Forelimb muscle (tissue), 1 donor: ENCODE results near the gene COQ6. TPM values are rescaled to one million over a fixed set of nuclear protein-coding genes. Genes with fewer than 3 reads are reported as not detected.
"Not testable (repeated sequence)": the region's sequence is repeated elsewhere in the genome, so short reads cannot be mapped to it uniquely, and the experiment has no call there.

ENCODE experiments used
- DNase-seq: peaks from one replicate; pipeline ENCODE4 v3.0.0-alpha.2; 2013; ENCODE audit warnings: low read depth
- polyA plus RNA-seq: library from polyadenylated mRNA; unstranded; fragments of 120-200 nt; gene quantifications from one replicate; pipeline ENCODE4 v1.2.1, GENCODE V29; 2013; ENCODE audit not compliant: insufficient read length

COQ6 gene
- 44.7 TPM for polyA plus RNA-seq

- peak; percentile 97 for DNase-seq
Measured at GRCh38 chr14:73949752-73950734, at the start of gene COQ6, which contains the start of gene FAM161B. Gene COQ6, plus strand, starts transcription at chr14:73950302. Its CDS starts 31 bp downstream, at chr14:73950333. Gene FAM161B, minus strand, starts transcription at chr14:73950094. Its CDS starts 68 bp downstream, at chr14:73950026.

GRCh38 chr14:73903028-73903427, 47.1 kb upstream of the COQ6 start:
- no peak for DNase-seq

GRCh38 chr14:73909681-73910080, 40.4 kb upstream of the COQ6 start:
- no peak for DNase-seq

DNA sequence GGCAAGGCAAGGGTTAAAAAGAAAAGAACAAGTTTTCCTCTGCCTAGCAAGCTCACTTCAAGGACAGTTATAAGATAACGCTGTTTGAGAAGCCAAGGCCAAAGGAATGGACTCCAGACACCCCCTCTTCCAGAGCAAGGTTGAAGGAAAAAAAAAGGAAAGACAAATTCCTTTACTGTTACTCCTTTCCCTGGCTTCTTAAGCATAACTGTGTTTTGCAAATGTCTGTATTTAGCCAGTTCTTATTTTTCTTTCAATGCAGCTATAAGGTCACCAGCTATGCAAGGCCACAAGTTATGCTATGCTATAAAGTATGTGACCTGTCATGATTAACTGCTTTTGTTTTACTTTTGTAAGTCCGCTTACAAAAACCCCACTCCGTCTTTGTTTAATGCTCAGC, 36.8 kb upstream of the COQ6 start:
- no peak for DNase-seq

DNA sequence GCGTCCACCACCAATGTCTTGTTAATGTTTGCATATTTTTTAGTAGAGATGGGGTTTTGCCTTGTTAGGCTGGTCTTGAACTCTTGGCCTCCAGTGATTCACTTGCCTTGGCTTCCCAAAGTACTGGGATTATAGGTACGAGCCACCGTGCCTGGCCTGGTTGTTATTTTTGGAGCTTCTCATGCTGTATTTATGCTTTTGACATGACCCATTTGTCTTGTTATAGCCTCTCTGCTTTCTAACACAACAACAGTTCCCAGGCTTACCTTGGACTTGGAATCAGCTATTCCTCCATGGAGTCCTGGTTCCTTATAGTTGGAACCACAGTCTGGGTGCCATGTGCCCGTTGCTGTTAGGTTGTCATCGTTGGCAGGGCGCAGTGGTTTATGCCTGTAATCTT, 33.8 kb upstream of the COQ6 start:
- DNase-seq, result no peak

- not testable (repeated sequence) for DNase-seq
Measured at GRCh38 chr14:73919457-73919856, 30.6 kb upstream of the COQ6 start.

DNA sequence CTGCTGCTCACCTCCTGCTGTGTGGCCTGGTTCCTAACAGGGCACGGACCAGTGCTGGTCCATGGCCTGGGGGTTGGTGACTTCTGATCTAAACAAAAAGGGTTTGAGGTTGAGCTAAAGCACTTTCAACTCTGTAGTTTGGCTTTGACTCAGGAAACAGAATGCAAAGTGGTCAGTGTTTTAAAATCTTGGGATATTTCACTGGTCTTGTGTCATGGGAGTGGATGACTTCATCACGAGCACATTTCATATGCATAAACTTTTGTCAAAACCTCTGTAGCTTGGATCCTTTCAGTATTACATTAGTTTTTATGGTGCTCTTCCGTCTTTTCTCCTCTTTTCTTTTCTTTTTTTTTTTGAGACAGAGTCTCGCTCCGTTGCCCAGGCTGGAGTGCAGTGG, 25.8 kb upstream of the COQ6 start:
- no peak for DNase-seq

GRCh38 chr14:73935666-73936065, 14.4 kb upstream of the COQ6 start:
- no peak for DNase-seq

DNA sequence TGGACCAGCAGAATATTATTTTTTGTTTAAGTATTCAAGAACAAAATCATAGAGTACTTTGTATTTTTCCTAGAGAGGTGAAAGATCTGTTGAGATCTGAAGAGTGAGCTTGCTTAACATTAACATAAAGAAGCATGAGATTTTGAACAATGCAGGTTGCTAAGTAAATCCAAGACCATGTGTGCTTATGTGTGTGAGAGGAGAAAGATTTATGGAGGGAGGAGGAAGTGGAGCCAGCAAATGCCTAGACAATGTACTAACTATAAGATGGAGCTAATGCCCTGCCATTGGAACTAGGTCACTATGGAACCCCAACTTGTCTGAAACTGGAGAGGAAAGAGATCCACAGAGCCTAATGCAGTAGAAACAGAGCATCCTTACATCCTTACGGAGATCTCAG, 13.6 kb upstream of the COQ6 start:
- DNase-seq, result no peak

DNA sequence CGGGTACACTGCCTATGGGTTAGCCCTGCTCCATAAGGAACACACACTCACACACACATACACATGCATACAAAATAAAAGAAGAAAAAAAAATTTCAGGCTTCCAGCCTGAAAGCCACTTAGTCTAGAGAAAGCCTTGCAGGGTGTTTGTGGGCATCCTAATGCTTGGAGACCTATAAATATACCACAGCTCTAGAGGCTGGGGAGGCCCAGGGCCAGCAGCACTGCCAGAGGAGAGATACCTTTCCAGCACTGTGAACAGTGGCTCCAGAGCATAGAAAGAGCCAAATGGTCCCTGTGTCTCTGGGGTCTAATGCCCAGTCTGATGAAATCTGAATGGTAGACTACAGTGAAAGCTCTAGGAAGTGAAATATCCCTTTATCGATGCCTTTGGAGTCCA, 13.1 kb upstream of the COQ6 start:
- DNase-seq, result no peak

GRCh38 chr14:73942180-73942579, 7.9 kb upstream of the COQ6 start:
- DNase-seq, result no peak

DNA sequence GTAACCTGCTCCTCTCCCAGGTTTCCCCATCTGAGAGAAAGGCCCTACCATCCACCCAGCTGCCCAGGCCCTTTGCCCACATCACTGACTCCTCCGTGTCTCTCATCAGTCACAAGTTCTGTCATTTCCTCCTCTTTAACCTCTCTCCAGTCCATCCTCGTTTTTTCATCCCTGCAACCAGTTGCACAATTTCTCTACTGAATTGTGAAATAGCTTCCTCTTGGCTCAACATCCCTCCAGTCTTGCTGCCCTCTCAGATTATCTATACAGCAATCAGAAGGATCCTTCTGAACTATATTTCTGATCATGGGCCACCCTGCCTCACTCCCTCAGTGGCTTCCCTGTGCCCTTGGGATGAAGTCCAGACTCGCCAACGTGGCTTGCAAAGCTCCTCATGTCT, 7.0 kb upstream of the COQ6 start:
- no peak for DNase-seq

DNA sequence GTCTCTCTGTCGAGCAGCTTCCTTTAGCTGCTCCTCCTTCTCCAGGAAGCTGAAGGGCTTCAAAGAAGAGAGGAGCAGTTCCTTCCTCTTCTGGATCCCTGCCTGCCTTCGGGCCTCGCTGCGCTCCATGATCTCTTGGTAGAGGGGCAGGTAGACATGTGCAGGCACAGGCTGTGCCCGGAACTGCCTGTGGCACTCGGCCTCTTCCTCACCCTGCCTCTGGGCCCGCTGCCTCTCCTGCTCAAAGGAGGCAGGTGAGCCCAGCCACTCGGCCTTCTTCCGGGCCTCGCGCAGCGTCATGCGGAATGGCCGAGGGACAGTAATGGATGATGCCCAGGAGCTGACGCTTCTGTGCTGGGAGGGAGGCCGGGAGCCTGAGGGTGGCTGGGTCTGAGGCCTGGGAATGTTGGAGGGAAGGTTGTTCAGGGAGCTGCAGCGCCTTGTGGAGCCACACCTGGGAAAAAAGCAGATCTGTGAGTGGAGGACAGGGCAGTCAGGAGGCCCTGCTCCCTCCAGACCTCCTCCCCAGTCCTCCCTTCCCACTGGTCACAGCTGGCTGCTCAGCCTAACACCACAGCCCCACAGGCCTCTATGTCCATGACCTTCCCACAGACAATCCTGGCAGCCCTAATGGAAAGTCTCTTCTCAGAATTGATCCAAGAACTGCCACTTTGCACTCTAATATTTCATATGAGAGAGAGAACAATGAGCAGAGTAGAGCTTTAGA, 5.5 kb upstream of the COQ6 start:
- DNase-seq, result no peak

DNA sequence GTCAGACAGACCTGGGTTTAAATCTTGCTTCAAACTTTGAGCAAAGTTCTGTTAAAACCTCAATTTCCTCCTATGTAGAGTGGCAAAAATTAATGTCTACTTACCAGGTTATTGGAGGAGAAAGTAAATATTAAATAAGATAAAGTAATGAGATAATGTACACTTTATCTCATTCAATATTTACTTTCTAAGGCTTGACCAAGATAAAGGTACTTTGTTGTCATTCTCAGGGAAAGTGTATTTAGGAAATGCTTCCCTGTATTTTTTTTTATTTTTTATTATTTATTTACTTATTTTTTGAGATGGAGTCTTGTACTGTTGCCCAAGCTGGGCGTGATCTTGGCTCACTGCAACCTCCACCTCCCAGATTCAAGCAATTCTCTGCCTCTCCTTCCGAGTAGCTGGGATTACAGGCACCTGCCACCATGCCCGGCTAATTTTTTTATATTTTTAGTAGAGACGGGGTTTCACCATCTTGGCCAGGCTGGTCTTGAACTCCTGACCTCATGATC, 4.9 kb upstream of the COQ6 start:
- no peak for DNase-seq

DNA sequence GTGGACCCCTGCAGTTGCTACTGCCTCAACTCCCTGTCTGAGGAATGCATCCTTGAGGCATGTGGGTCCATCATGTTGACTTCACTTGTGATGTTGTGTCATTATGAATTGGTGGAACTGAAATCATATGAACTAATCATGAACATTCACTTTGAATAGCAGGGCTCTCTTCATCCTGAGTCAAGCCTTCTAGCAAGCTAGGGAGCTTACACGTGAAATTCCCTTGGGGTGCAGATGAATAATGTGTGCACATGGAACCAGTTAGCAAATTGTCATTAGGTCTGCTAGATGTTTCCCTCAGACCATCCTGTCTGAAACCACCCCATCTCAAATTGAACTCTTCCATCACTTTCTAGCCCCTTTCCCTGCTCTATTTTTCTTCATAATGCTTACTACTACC, 3.6 kb downstream of the COQ6 start:
- DNase-seq, result no peak

DNA sequence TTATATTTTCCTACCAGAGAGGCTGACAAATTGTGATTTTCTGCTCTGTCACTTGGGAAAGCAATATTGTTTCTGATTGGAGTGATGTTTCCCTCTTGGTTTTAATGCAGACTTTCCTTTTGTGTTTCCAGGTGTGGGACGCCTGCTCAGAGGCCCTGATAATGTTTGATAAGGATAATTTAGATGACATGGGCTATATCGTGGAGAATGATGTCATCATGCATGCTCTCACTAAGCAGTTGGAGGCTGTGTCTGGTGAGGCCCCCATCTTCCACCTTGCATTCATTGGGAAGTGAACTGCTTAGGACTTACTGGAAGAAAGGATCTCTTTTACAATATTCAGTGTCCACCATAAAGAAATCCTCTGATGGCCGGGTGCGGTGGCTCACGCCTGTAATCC, 5.6 kb downstream of the COQ6 start:
- no peak for DNase-seq

- DNase-seq, result no peak
Measured at GRCh38 chr14:73958591-73958990, 8.5 kb downstream of the COQ6 start.

DNA sequence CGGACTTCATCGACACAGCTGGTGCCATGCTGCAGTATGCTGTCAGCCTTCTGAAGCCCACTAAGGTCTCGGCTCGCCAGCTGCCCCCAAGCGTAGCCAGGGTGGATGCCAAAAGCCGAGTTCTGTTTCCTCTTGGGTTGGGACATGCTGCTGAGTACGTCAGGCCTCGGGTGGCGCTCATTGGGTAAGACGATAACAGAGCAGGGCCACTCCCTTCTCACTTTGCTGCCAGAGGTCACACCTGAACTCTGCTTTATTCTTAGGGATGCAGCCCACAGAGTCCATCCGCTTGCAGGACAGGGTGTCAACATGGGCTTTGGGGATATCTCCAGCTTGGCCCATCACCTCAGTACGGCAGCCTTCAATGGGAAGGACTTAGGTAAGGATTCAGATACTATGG, 11.1 kb downstream of the COQ6 start:
- no peak for DNase-seq

DNA sequence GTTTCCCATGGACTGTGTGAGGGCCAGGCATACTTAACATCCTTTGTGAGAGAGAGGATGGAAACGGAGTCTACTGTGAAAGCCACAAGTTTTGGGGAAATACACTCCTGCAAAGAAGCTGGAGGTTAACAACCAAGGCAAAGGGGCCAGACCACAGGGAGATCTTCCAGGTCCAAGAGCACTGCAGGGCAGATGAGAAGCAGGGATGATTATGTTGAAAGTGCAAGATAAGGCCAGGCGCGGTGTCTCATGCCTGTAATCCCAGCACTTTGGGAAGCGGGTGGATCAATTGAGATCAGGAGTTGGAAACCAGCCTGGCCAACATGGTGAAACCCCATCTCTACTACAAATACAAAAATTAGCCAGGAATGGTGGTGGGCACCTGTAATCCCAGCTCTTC, 15.1 kb downstream of the COQ6 start:
- DNase-seq, result no peak

- no peak for DNase-seq
Measured at GRCh38 chr14:73968885-73969284, 18.8 kb downstream of the COQ6 start.

- DNase-seq, result no peak
Measured at GRCh38 chr14:73973497-73973896, 23.4 kb downstream of the COQ6 start.

GRCh38 chr14:73976125-73976524, 26.0 kb downstream of the COQ6 start:
- DNase-seq, result no peak

- DNase-seq, result no peak
Measured at GRCh38 chr14:73977896-73978295, 27.8 kb downstream of the COQ6 start.
